ENCODE results near the gene STEEP1. TPM values are rescaled to one million over a fixed set of nuclear protein-coding genes. Genes with fewer than 3 reads are reported as not detected.

The STEEP1 gene
- 10 to 100 TPM in 2 of 6 experiments, 1 to 10 TPM in 4; 4.5 to 13.9 (median 7.1) TPM for total RNA-seq
- long read RNA-seq, result 0 reads

GRCh38 chrX:119565107-119565663 is at the start of gene STEEP1:
TSS of gene STEEP1 (minus strand) at chrX:119565409. CDS start at chrX:119565355, 54 bp downstream.
- H3K27me3 ChIP-seq, result no peaks in the 10 kb centered on the region
- no peaks in the 10 kb centered on the region for H3K36me3 ChIP-seq
- no peak for TF ChIP-seq POLR2A (IDR thresholded peaks at IDR 0.05)
- no peak for TF ChIP-seq CTCF (IDR thresholded peaks at IDR 0.05)
- H3K4me1 ChIP-seq, result no peaks in the 10 kb centered on the region
- DNase-seq, result peak; percentile 84 to 87 (median 85)
- peak within 1 kb of the TSS in 2 of 3 donors; percentile 34 to 53 for H3K27ac ChIP-seq
- WGBS (ENCODE audit: insufficient coverage, low coverage, low lambda C conversion rate, missing lambda C conversion rate), result 4% methylated on average over 14 of the region's 27 CpGs
- peak within 1 kb of the TSS; percentile 47 to 63 (median 60) for H3K4me3 ChIP-seq
- peak; percentile 84 to 99 (median 93) for ATAC-seq
- H3K9me3 ChIP-seq, result no peaks in the 10 kb centered on the region
- intact Hi-C loops (cut with DNase I), result no loop called here

GRCh38 chrX:119614776-119615175 is 49.6 kb upstream of the STEEP1 start:
- no peaks in the 10 kb centered on the region for H3K9me3 ChIP-seq
- DNase-seq, result no peak
- no peaks in the 10 kb centered on the region for H3K4me1 ChIP-seq
- no peaks in the 10 kb centered on the region for H3K27me3 ChIP-seq
- H3K36me3 ChIP-seq, result no peaks in the 10 kb centered on the region
- TF ChIP-seq POLR2A (IDR thresholded peaks at IDR 0.05) (no peak), CTCF (IDR thresholded peaks at IDR 0.05) (no peak)
- no peak overlapping the region for H3K4me3 ChIP-seq
- ATAC-seq, result no peak
- WGBS (ENCODE audit: insufficient coverage, low coverage, low lambda C conversion rate, missing lambda C conversion rate), result 78% methylated on average over 13 of the region's 13 CpGs
- no peak overlapping the region for H3K27ac ChIP-seq
- intact Hi-C loops (cut with DNase I), result no loop called here

GRCh38 chrX:119607018-119607389 is 41.8 kb upstream of the STEEP1 start:
- H3K9me3 ChIP-seq, result no peaks in the 10 kb centered on the region
- TF ChIP-seq CTCF (IDR thresholded peaks at IDR 0.05) (no peak), POLR2A (IDR thresholded peaks at IDR 0.05) (no peak)
- DNase-seq, result no peak
- H3K27ac ChIP-seq, result peak overlapping the region; percentile 72 to 95 (median 90)
- peak; percentile 8 to 29 (median 12) for ATAC-seq
- intact Hi-C loops (cut with DNase I), result no loop called here
- H3K4me1 ChIP-seq, result no peaks in the 10 kb centered on the region
- H3K27me3 ChIP-seq, result no peaks in the 10 kb centered on the region
- no peaks in the 10 kb centered on the region for H3K36me3 ChIP-seq
- WGBS (ENCODE audit: insufficient coverage, low coverage, low lambda C conversion rate, missing lambda C conversion rate), result 33% methylated on average over 4 of the region's 7 CpGs
- peak overlapping the region in 2 of 3 donors; percentile 65 to 66 for H3K4me3 ChIP-seq

GRCh38 chrX:119606280-119607017 is 41.2 kb upstream of the STEEP1 start, which contains the start of gene NKRF:
TSS of gene NKRF (minus strand) at chrX:119606424.
- intact Hi-C loops (cut with DNase I), result no loop called here
- ATAC-seq (peak; percentile 92 to 97 (median 94)), DNase-seq (peak; percentile 91 to 93 (median 92))
- no peaks in the 10 kb centered on the region for H3K4me1 ChIP-seq
- H3K36me3 ChIP-seq, result no peaks in the 10 kb centered on the region
- peak within 1 kb of the TSS; percentile 65 to 70 (median 66) for H3K4me3 ChIP-seq
- WGBS (ENCODE audit: insufficient coverage, low coverage, low lambda C conversion rate, missing lambda C conversion rate), result 28% methylated on average over 27 of the region's 46 CpGs
- H3K9me3 ChIP-seq, result no peaks in the 10 kb centered on the region
- TF ChIP-seq CTCF (IDR thresholded peaks at IDR 0.05) (no peak), POLR2A (IDR thresholded peaks at IDR 0.05) (peak; percentile 78)
- peak within 1 kb of the TSS; percentile 72 to 95 (median 90) for H3K27ac ChIP-seq
- H3K27me3 ChIP-seq, result no peaks in the 10 kb centered on the region

Measured in right lobe of liver (tissue), 6 donors.